Ovary (tissue), 3 donors: ENCODE measurements around the gene MARK3.

Experiments
- CTCF ChIP-seq, 3 donors: fragments of 450-650 bp in 2 of 3; fragments of 200-600 bp in 1 of 3; IDR thresholded peaks; one replicate each; pipeline versions ENCODE4 v1.5.1 to v1.8.0; 2016 to 2022; ENCODE audit warnings: antibody characterized with exemption in 3 of 3, mild to moderate bottlenecking in 1 of 3
- POLR2A ChIP-seq: fragments of 450-650 bp; IDR thresholded peaks from one replicate; pipeline ENCODE4 v1.6.1; 2017; ENCODE audit warnings: antibody characterized with exemption, mild to moderate bottlenecking, moderate library complexity
- donor health status: DM: no; HTN: no; CAD: no.

DNA sequence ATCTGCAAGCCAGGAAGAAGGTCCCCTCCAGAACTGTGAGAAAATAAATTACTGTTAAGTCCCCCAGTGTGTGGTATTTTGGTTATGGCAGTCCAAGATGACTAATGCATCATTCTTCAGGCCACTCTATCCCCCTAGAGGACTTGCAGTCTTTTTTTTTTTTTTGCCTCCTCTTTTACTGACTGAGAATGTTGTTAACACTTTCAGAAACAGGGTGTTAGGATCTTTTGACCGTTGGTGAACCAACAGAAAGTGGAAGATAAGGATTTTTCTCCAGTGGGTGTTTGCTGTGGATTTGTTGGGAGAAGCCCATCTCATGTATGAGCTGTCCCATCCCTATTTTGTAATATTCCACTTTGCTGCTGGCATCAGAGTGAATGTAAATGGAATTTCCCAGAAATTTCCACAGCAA lies 37.8 kb downstream of the MARK3 start:
- TF ChIP-seq POLR2A (no peak), CTCF (IDR thresholded peaks at IDR 0.05) (no peak)
